HepG2 (cell line): Measurements from ENCODE around the gene FAM83D. TPM values are rescaled to one million over a fixed set of nuclear protein-coding genes. Genes with fewer than 3 reads are reported as not detected.

Experiments
- CSRNP1 ChIP-seq: sonication (generic); formaldehyde crosslinking; IDR thresholded peaks from 2 replicates; pipeline ENCODE4 v1.8.1; 2023; ENCODE audit warnings: mild to moderate bottlenecking, missing genetic modification reagents
- CSRNP2 ChIP-seq: sonication (generic); formaldehyde crosslinking; conservative IDR thresholded peaks from 2 replicates; pipeline ENCODE4 v1.8.0; 2022; ENCODE audit warnings: low read depth, missing genetic modification reagents
- ELF4 ChIP-seq: sonication (generic); formaldehyde crosslinking; IDR thresholded peaks from 2 replicates; pipeline ENCODE4 v1.5.0; 2020; ENCODE audit warnings: missing genetic modification reagents, mild to moderate bottlenecking, moderate library complexity, borderline replicate concordance
- HNRNPK ChIP-seq: fragments of 200-400 bp; formaldehyde crosslinking; IDR thresholded peaks from 2 replicates; pipeline ENCODE4 v1.6.1; 2018; ENCODE audit warnings: low read length, low read depth, moderate library complexity, mild to moderate bottlenecking; ENCODE audit not compliant: poor library complexity, severe bottlenecking
- KIAA2018 ChIP-seq: sonication (generic); formaldehyde crosslinking; IDR thresholded peaks from 2 replicates; pipeline ENCODE4 v1.5.0; 2020; ENCODE audit warnings: mild to moderate bottlenecking, missing genetic modification reagents, borderline replicate concordance
- POLR2G ChIP-seq: fragments of 200-400 bp; formaldehyde crosslinking; IDR thresholded peaks from 2 replicates; pipeline ENCODE4 v1.6.1; 2018; ENCODE audit warnings: mild to moderate bottlenecking, low read depth, low read length, moderate library complexity
- PRDM4 ChIP-seq: sonication (generic); formaldehyde crosslinking; IDR thresholded peaks from 2 replicates; pipeline ENCODE4 v1.9.0; 2021; ENCODE audit warnings: missing genetic modification reagents, borderline replicate concordance
- ZNF136 ChIP-seq: sonication (generic); formaldehyde crosslinking; IDR thresholded peaks from 2 replicates; pipeline ENCODE4 v1.8.1; 2022; ENCODE audit warnings: low read depth, mild to moderate bottlenecking, moderate library complexity, missing genetic modification reagents
- ZNF780A ChIP-seq: sonication (generic); formaldehyde crosslinking; IDR thresholded peaks from 2 replicates; pipeline ENCODE4 v1.8.0; 2022; ENCODE audit warnings: mild to moderate bottlenecking, missing genetic modification reagents, moderate library complexity
- ZNF891 ChIP-seq: sonication (generic); formaldehyde crosslinking; IDR thresholded peaks from 2 replicates; pipeline ENCODE4 v1.5.0; 2020; ENCODE audit warnings: mild to moderate bottlenecking, missing genetic modification reagents
- polyA plus RNA-seq, 8 experiments: library from polyadenylated mRNA; depleted of rRNA in 3 of 8; stranded (reverse) in 7 of 8; unstranded in 1 of 8; fragments of >200 nt; fragmentation: Illumina TruSeq in 4 of 8; extraction: Trizol in 4 of 8; gene quantifications; 2 replicates each; pipeline versions ENCODE4 v1.2.1 to v1.2.3, GENCODE V29; 2011 to 2016; ENCODE audit warnings: low read depth in 4 of 8, missing spikeins in 1 of 8, mixed read lengths in 1 of 8; ENCODE audit not compliant: insufficient read depth in 1 of 8
- total RNA-seq, 5 experiments: library from RNA; depleted of rRNA; stranded (reverse); fragments of >200 nt; fragmentation: Illumina TruSeq; extraction: Trizol; gene quantifications; 2 replicates each; pipeline ENCODE4 v1.2.3, GENCODE V29; 2016; ENCODE audit warnings: low read depth in 1 of 5
- TF ChIP-seq, protein P1 (sequence below): sonication (generic); formaldehyde crosslinking; IDR thresholded peaks from 2 replicates; pipeline ENCODE4 v1.4.0; 2020; ENCODE audit warnings: mild to moderate bottlenecking, low read depth, missing genetic modification reagents

Gene FAM83D
- total and polyA plus RNA-seq, 2 of the 13 experiments (the other 11 are each of a cell fraction or from before 2014, with no cell fraction given), result 51.4 to 64.0 TPM

- TF ChIP-seq, protein P1, sequence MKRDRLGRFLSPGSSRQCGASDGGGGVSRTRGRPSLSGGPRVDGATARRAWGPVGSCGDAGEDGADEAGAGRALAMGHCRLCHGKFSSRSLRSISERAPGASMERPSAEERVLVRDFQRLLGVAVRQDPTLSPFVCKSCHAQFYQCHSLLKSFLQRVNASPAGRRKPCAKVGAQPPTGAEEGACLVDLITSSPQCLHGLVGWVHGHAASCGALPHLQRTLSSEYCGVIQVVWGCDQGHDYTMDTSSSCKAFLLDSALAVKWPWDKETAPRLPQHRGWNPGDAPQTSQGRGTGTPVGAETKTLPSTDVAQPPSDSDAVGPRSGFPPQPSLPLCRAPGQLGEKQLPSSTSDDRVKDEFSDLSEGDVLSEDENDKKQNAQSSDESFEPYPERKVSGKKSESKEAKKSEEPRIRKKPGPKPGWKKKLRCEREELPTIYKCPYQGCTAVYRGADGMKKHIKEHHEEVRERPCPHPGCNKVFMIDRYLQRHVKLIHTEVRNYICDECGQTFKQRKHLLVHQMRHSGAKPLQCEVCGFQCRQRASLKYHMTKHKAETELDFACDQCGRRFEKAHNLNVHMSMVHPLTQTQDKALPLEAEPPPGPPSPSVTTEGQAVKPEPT (CRISPR knock-in tag), result no peak
- TF ChIP-seq ZNF891 (CRISPR knock-in tag) (peak; percentile 26; the same call in 1 of the 2 replicates), HNRNPK (no peak), PRDM4 (no peak), POLR2G (no peak), KIAA2018 (no peak), CSRNP1 (CRISPR knock-in tag) (no peak), CSRNP2 (CRISPR knock-in tag) (no peak), ZNF780A (CRISPR knock-in tag) (no peak), ELF4 (CRISPR knock-in tag) (no peak), ZNF136 (CRISPR knock-in tag) (no peak)
Observed at GRCh38 chr20:38927902-38928578, 1.8 kb downstream of the FAM83D start (continued).
